ENCODE measurements around the gene ABCA10. TPM values are rescaled to one million over a fixed set of nuclear protein-coding genes. Genes with fewer than 3 reads are reported as not detected.

ABCA10 gene
- total RNA-seq, 1 experiment from 2014 or later: 0.90 TPM

- H3K27me3 ChIP-seq (ENCODE audit: control insufficient read depth, insufficient read depth, low read length): no peaks in the 10 kb centered on the region
- in situ Hi-C loops (cut with HindIII; ENCODE audit: low pct_unique_long_range_greater_than_20kb, low sequenced_read_pairs) (no loop called here), intact Hi-C loops (cut with micrococcal nuclease; ENCODE audit: unreplicated experiment) (no loop called here)
- H3K9me3 ChIP-seq (ENCODE audit: control insufficient read depth, insufficient read depth, low read depth, low read length): no peaks in the 10 kb centered on the region
- H3K27ac ChIP-seq (ENCODE audit: low read length): no peak overlapping the region
- H3K36me3 ChIP-seq (ENCODE audit: control insufficient read depth, insufficient read depth, low read length): no peaks in the 10 kb centered on the region
- ChIA-PET POLR2A (no interaction called here), CTCF (no interaction called here)
- BruUV-seq (replicated peaks): no TSS peak
- no peaks in the 10 kb centered on the region for H3K4me1 ChIP-seq (ENCODE audit: control insufficient read depth, insufficient read depth, low read length)
- ATAC-seq (no peak), DNase-seq (ENCODE audit: low read depth, low spot score) (no peak)
- no peak for TF ChIP-seq REST (IDR thresholded peaks at IDR 0.05; ENCODE audit: insufficient read depth in 1 of 2, low read depth in 2 of 2, low read length in 1 of 2)
- no peak for TF ChIP-seq SIN3A (IDR thresholded peaks at IDR 0.05; ENCODE audit: borderline replicate concordance, insufficient read depth, low read depth, low read length)
- no peak for TF ChIP-seq TCF7L2 (IDR thresholded peaks at IDR 0.05; ENCODE audit: low read depth, low read length)
- TF ChIP-seq CTCF (IDR thresholded peaks at IDR 0.05): no peak
- TF ChIP-seq POLR2AphosphoS5 (IDR thresholded peaks at IDR 0.05; ENCODE audit: low read depth, low read length): no peak
- H3K4me3 ChIP-seq (ENCODE audit: low read depth in 2 of 2, low read length in 2 of 2): no peak overlapping the region
Measured at GRCh38 chr17:69208640-69209039, 20.0 kb downstream of the ABCA10 start.

- DNase-seq (ENCODE audit: low read depth, low spot score) (no peak), ATAC-seq (no peak)
- Histone ChIP-seq H3K27ac (ENCODE audit: low read length) (no peak overlapping the region), H3K36me3 (ENCODE audit: control insufficient read depth, insufficient read depth, low read length) (no peaks in the 10 kb centered on the region), H3K9me3 (ENCODE audit: control insufficient read depth, insufficient read depth, low read depth, low read length) (no peaks in the 10 kb centered on the region), H3K27me3 (ENCODE audit: control insufficient read depth, insufficient read depth, low read length) (no peaks in the 10 kb centered on the region), H3K4me1 (ENCODE audit: control insufficient read depth, insufficient read depth, low read length) (no peaks in the 10 kb centered on the region), H3K4me3 (ENCODE audit: low read depth in 2 of 2, low read length in 2 of 2) (no peak overlapping the region)
- in situ Hi-C loops (cut with HindIII; ENCODE audit: low pct_unique_long_range_greater_than_20kb, low sequenced_read_pairs) (no loop called here), intact Hi-C loops (cut with micrococcal nuclease; ENCODE audit: unreplicated experiment) (no loop called here)
- BruUV-seq (replicated peaks): no TSS peak
- ChIA-PET CTCF (interaction anchor here (0.6 kb wide), 1 partner anchor 77 kb away, joined by 3 read pairs; no protein-coding TSS in a partner anchor), POLR2A (no interaction called here)
- TF ChIP-seq TCF7L2 (IDR thresholded peaks at IDR 0.05; ENCODE audit: low read depth, low read length) (no peak), POLR2AphosphoS5 (IDR thresholded peaks at IDR 0.05; ENCODE audit: low read depth, low read length) (no peak), SIN3A (IDR thresholded peaks at IDR 0.05; ENCODE audit: borderline replicate concordance, insufficient read depth, low read depth, low read length) (no peak), REST (IDR thresholded peaks at IDR 0.05; ENCODE audit: insufficient read depth in 1 of 2, low read depth in 2 of 2, low read length in 1 of 2) (no peak)
Measured at GRCh38 chr17:69207151-69207550, 21.5 kb downstream of the ABCA10 start.
